22Rv1 (cell line): ENCODE measurements around the gene SIL1.

Source experiments
- H3K27ac ChIP-seq: fragments of 450-650 bp; 2 replicates; pipeline ENCODE4 v1.5.1; 2017
- CTCF ChIP-seq: fragments of 450-650 bp; IDR thresholded peaks from 2 replicates; pipeline ENCODE4 v1.5.1; 2017; ENCODE audit warnings: mild to moderate bottlenecking
- ZFX ChIP-seq: fragments of 450-650 bp; IDR thresholded peaks from 2 replicates; pipeline ENCODE4 v1.6.1; 2017; ENCODE audit warnings: antibody characterized with exemption, borderline replicate concordance

SIL1 gene

GRCh38 chr5:139068060-139068459 lies 130.1 kb downstream of the SIL1 start:
- H3K27ac ChIP-seq = no peak overlapping the region
- TF ChIP-seq CTCF (no peak), ZFX (no peak)

GRCh38 chr5:139065306-139065705 lies 132.9 kb downstream of the SIL1 start:
- H3K27ac ChIP-seq = peak overlapping the region; percentile 52
- no peak for TF ChIP-seq CTCF
- TF ChIP-seq ZFX = no peak

DNA sequence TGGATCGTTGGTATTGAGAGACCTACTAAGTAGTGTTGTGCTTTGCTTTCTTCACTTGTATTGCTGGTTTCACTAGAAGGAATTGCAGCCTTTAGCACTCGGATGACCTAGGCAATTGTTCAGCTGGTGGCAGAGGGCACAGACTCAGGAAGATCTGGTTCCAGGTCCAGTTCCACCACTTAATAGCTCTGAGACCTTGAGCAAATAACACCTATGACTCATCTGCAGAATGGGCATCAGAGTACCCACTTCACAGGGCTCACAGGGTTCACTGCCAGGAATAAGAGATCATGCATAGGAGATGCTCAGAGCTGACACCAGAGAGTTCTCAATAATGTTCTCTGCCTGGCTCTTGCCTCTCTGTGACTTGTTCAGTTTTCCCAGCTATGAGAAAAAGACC lies 133.6 kb downstream of the SIL1 start:
- H3K27ac ChIP-seq = peak overlapping the region; percentile 52
- TF ChIP-seq ZFX (no peak), CTCF (no peak)

GRCh38 chr5:139063664-139064054 lies 134.5 kb downstream of the SIL1 start:
- no peak overlapping the region for H3K27ac ChIP-seq
- TF ChIP-seq ZFX = no peak
- no peak for TF ChIP-seq CTCF

DNA sequence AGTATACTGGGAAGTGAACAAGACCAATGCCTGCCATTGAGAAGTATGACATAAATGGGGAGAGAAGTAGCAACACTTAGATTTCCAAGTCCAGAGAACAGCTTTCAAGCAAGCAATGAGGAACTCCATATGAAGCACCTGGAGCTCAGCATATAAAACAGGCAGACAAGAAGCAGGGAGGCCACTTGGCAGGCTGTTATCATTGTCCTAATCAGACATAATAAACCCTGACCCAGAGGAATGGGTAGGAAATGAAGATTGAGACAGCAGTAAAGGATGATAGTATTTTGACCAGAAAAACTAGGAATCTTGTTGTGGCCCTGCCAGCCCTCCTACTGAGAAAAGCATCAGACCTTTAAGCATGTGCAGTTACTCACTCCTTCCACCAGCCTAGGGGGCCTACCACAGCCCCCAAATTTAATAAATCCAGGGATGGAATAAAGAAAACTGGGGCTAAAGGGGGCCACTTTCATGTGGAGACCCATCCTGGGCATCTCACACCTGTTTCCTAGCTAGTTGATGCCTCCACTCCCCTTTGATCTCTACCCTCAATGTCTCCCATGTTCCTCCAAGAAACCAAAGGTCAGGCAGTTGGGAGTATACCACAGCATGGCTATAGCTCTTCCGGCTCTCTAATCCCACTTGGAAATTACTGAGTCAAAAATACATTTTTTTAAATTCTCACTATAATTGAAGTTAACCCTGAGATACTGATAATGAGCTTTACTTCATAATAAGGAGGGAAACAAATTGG lies 135.1 kb downstream of the SIL1 start:
- TF ChIP-seq ZFX = no peak
- TF ChIP-seq CTCF = no peak
- H3K27ac ChIP-seq = no peak overlapping the region

DNA sequence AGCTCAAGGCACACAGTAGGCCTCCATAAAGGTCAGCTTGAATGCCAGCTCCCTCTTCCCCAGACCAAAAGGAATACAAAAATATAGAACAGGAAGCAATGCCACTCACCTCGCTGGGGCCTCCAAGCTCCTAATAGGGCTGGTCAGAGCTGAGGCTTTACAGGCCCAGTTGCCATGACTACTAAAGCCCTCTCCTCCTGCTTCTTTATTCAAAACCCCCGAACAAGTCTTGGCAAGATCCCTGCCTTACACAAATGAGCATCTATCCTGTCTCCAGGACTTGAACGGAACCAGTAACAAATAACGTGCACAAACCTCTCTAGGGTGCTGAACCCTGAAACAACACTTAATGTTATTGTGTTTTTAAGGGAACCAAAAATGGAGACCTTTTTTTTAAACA lies 136.3 kb downstream of the SIL1 start:
- TF ChIP-seq CTCF = no peak
- TF ChIP-seq ZFX = no peak

DNA sequence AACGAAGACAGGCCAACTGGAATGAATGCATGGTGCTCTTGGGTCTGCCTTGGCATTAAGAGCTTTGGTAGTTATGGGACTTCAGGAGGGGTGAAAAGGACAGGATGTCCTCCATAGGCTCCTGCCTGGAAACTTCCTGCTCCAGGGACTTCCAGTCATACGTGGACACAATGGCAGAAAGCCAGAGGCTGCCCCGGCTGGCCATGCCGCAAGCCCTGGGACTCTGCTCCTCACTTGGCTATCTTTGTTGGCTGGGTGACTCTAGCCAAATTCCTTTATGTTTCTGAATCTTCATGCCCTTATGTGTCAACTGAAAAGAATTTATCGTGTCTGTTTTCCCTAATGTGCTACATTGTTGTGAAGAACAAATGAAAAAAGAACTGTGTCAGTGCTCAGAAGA lies 136.9 kb downstream of the SIL1 start:
- TF ChIP-seq CTCF (no peak), ZFX (no peak)
- no peak overlapping the region for H3K27ac ChIP-seq

More for the DNA sequence above, 136.3 kb downstream of the SIL1 start:
- no peak overlapping the region for H3K27ac ChIP-seq
